CD14-positive monocyte (primary cell): ENCODE measurements around the gene FKBP6. TPM values are rescaled to one million over a fixed set of nuclear protein-coding genes. Genes with fewer than 3 reads are reported as not detected.

ENCODE experiments used
- polyA plus RNA-seq, 3 donors: library from polyadenylated mRNA; depleted of rRNA in 1 of 3; unstranded in 2 of 3; stranded (reverse) in 1 of 3; fragments of 300-500 nt in 2 of 3; fragments of >200 nt in 1 of 3; fragmentation: Illumina TruSeq in 2 of 3; gene quantifications; 1 replicate in 2 of 3; 2 replicates in 1 of 3; pipeline ENCODE4 v1.2.3, GENCODE V29; 2012 to 2021
- small RNA-seq: library from RNA; depleted of rRNA; stranded (forward); fragments of <200 nt; gene quantifications from one replicate; pipeline ENCODE3, GENCODE V24; 2012; ENCODE audit warnings: low read depth; ENCODE audit not compliant: insufficient read length

FKBP6 gene
- polyA plus RNA-seq, 3 donors, result 0.17 TPM; not detected in 2

Small RNA genes within 50 kb of the gene (small RNA-seq; reads per million reads assigned to genes)
- gene RF00019, result not detected
- not detected for gene RNU6-1080P

Other genes starting within 250 kb of the FKBP6 start
- gene SPDYE9, start 242.1 kb upstream of the FKBP6 start, polyA plus RNA-seq, result not detected
- gene NSUN5, start 19.3 kb upstream of the FKBP6 start, polyA plus RNA-seq, result 10 to 100 TPM; 28.6 to 37.7 (median 31.3) TPM
- gene TRIM50, start 79 bp upstream of the FKBP6 start, polyA plus RNA-seq, result not detected
- under 1 TPM in 2 of 3 donors, not detected in 1; 0.07 to 0.11 TPM for gene FZD9, start 105.6 kb downstream of the FKBP6 start, polyA plus RNA-seq
- gene BAZ1B, start 194.1 kb downstream of the FKBP6 start, polyA plus RNA-seq, result 10 to 100 TPM in 1 of 3 donors, 1 to 10 TPM in 2; 2.5 to 12.1 (median 5.0) TPM
- 10 to 100 TPM; 53.5 to 73.8 (median 68.7) TPM for gene BCL7B, start 229.5 kb downstream of the FKBP6 start, polyA plus RNA-seq